Neural cell (in vitro differentiated cells): Measurements from ENCODE around the gene ACTG2. TPM values are rescaled to one million over a fixed set of nuclear protein-coding genes. Genes with fewer than 3 reads are reported as not detected.

ENCODE experiments used
- H2AFZ ChIP-seq: fragments of 200-600, 300-800 bp; sonication (generic), shearing (Covaris generic); 2 replicates; pipeline ENCODE4 v1.6.0; 2014; ENCODE audit warnings: low read depth, mild to moderate bottlenecking, antibody characterized with exemption, low read length, moderate library complexity
- H3F3A ChIP-seq: fragments of 200-600 bp; shearing (Covaris generic); 2 replicates; pipeline ENCODE4 v1.6.1; 2016; ENCODE audit warnings: mild to moderate bottlenecking, moderate library complexity, mixed read lengths, antibody characterized with exemption, low read length; ENCODE audit not compliant: insufficient read depth, poor library complexity, severe bottlenecking
- H3K27ac ChIP-seq: fragments of 200-600, 300-800 bp; sonication (generic), shearing (Covaris generic); 2 replicates; pipeline ENCODE4 v1.5.1; 2014; ENCODE audit warnings: mild to moderate bottlenecking, low read length, moderate library complexity
- H3K27me3 ChIP-seq: fragments of 300-800, 200-600 bp; sonication (generic), shearing (Covaris generic); 2 replicates; pipeline ENCODE4 v1.6.0; 2014; ENCODE audit warnings: mild to moderate bottlenecking, low read depth, low read length, moderate library complexity; ENCODE audit not compliant: insufficient read depth
- H3K36me3 ChIP-seq: fragments of 300-800, 200-600 bp; sonication (generic), shearing (Covaris generic); 2 replicates; pipeline ENCODE4 v1.5.1; 2014; ENCODE audit warnings: mild to moderate bottlenecking, antibody characterized with exemption, low read length, moderate library complexity; ENCODE audit not compliant: insufficient read depth
- H3K4me2 ChIP-seq: fragments of 300-800, 200-600 bp; sonication (generic), shearing (Covaris generic); 2 replicates; pipeline ENCODE4 v1.6.0; 2014; ENCODE audit warnings: mild to moderate bottlenecking, low read length
- H3K4me3 ChIP-seq: fragments of 300-800, 200-600 bp; sonication (generic), shearing (Covaris generic); 2 replicates; pipeline ENCODE4 v1.5.1; 2014; ENCODE audit warnings: mild to moderate bottlenecking, low read length, moderate library complexity
- H3K79me2 ChIP-seq: fragments of 200-600 bp; shearing (Covaris generic); replicated peaks from 2 replicates; pipeline ENCODE4 v1.6.0; 2014; ENCODE audit warnings: mild to moderate bottlenecking, low read length, moderate library complexity; ENCODE audit not compliant: insufficient read depth
- H3K9ac ChIP-seq: fragments of 300-800, 200-600 bp; sonication (generic), shearing (Covaris generic); 2 replicates; pipeline ENCODE4 v1.6.1; 2016; ENCODE audit warnings: mild to moderate bottlenecking, low read length, mixed read lengths
- H3K9me2 ChIP-seq: fragments of 200-600 bp; shearing (Covaris generic); 2 replicates; pipeline ENCODE4 v1.6.1; 2016; ENCODE audit warnings: mild to moderate bottlenecking, low read length, mixed read lengths; ENCODE audit not compliant: insufficient read depth
- H3K9me3 ChIP-seq: fragments of 200-600, 300-800 bp; sonication (generic), shearing (Covaris generic); 2 replicates; pipeline ENCODE4 v1.6.1; 2016; ENCODE audit warnings: mild to moderate bottlenecking, mixed run types, low read length, moderate library complexity, mixed read lengths
- H4K20me1 ChIP-seq: fragments of 200-600 bp; shearing (Covaris generic); 2 replicates; pipeline ENCODE4 v1.6.1; 2016; ENCODE audit warnings: mild to moderate bottlenecking, mixed run types; ENCODE audit not compliant: insufficient read depth
- EP300 ChIP-seq: fragments of 450-650 bp; conservative IDR thresholded peaks from 2 replicates; pipeline ENCODE4 v1.6.1; 2014; ENCODE audit warnings: antibody characterized with exemption, mild to moderate bottlenecking, moderate library complexity; ENCODE audit not compliant: poor library complexity, severe bottlenecking
- EZH2 ChIP-seq: fragments of 200-600, 300-800 bp; shearing (Covaris generic), sonication (generic); IDR thresholded peaks from 2 replicates; pipeline ENCODE4 v1.6.1; 2014; ENCODE audit warnings: antibody characterized with exemption, low read length, borderline replicate concordance, mild to moderate bottlenecking; ENCODE audit not compliant: insufficient read depth, poor library complexity, severe bottlenecking
- MXI1 ChIP-seq: fragments of 450-650 bp; conservative IDR thresholded peaks from 2 replicates; pipeline ENCODE4 v1.6.1; 2014; ENCODE audit warnings: antibody characterized with exemption, mild to moderate bottlenecking; ENCODE audit not compliant: poor library complexity, severe bottlenecking
- POLR2AphosphoS5 ChIP-seq: IDR thresholded peaks from 2 replicates; pipeline ENCODE4 v1.6.1; 2012
- RAD21 ChIP-seq: fragments of 450-650 bp; conservative IDR thresholded peaks from 2 replicates; pipeline ENCODE4 v1.6.1; 2014; ENCODE audit warnings: antibody characterized with exemption, mild to moderate bottlenecking, moderate library complexity
- SMC3 ChIP-seq: fragments of 450-650 bp; conservative IDR thresholded peaks from 2 replicates; pipeline ENCODE4 v1.6.1; 2014; ENCODE audit warnings: antibody characterized with exemption, mild to moderate bottlenecking, moderate library complexity; ENCODE audit not compliant: poor library complexity
- TAF1 ChIP-seq: IDR thresholded peaks from 2 replicates; pipeline ENCODE4 v1.6.1; 2012; ENCODE audit warnings: low read depth
- polyA plus RNA-seq: library from polyadenylated mRNA; depleted of rRNA; stranded (reverse); fragments of >200 nt; gene quantifications from 2 replicates; pipeline ENCODE4 v1.2.3, GENCODE V29; 2014
- TF ChIP-seq, protein P1 (sequence below): IDR thresholded peaks from 2 replicates; pipeline ENCODE4 v1.6.1; 2012; ENCODE audit warnings: borderline replicate concordance
- TF ChIP-seq, protein P2 (sequence below): fragments of 450-650 bp; IDR thresholded peaks from 2 replicates; pipeline ENCODE4 v1.5.1; 2014; ENCODE audit warnings: antibody characterized with exemption, mild to moderate bottlenecking, moderate library complexity; ENCODE audit not compliant: poor library complexity, severe bottlenecking

ACTG2 gene
- polyA plus RNA-seq, 1 donor from 2014 or later = 0.67 TPM

DNA sequence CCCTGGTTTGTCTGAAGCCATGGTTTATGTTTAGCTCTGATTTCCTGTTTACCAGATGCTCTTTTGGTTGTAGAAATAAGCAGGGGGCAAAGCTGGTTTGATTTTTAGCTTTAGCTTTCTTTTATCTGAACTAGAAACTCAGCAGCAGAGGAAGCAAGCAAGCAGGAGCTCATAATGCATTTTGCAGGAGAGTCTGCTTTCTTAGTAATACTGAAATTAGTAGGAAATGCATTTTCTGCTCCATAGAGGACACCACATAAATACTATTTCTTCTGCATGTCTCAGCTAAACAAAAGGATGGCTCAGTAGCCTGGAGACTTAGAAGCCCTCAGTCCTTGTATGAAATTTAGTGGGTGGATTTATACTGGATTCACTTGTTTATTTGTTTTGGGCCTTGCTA lies 57.0 kb downstream of the ACTG2 start:
- Histone ChIP-seq H3K4me3 (no peak overlapping the region), H4K20me1 (no peaks in the 10 kb centered on the region), H3K27me3 (no peaks in the 10 kb centered on the region), H3F3A (no peaks in the 10 kb centered on the region), H3K9me2 (no peaks in the 10 kb centered on the region), H3K9ac (no peak overlapping the region), H2AFZ (no peak overlapping the region), H3K36me3 (peaks cover 15% of the 10 kb centered on the region), H3K79me2 (no peaks in the 10 kb centered on the region), H3K4me2 (no peak overlapping the region), H3K27ac (no peak overlapping the region), H3K9me3 (no peaks in the 10 kb centered on the region)
- TF ChIP-seq, protein P1, sequence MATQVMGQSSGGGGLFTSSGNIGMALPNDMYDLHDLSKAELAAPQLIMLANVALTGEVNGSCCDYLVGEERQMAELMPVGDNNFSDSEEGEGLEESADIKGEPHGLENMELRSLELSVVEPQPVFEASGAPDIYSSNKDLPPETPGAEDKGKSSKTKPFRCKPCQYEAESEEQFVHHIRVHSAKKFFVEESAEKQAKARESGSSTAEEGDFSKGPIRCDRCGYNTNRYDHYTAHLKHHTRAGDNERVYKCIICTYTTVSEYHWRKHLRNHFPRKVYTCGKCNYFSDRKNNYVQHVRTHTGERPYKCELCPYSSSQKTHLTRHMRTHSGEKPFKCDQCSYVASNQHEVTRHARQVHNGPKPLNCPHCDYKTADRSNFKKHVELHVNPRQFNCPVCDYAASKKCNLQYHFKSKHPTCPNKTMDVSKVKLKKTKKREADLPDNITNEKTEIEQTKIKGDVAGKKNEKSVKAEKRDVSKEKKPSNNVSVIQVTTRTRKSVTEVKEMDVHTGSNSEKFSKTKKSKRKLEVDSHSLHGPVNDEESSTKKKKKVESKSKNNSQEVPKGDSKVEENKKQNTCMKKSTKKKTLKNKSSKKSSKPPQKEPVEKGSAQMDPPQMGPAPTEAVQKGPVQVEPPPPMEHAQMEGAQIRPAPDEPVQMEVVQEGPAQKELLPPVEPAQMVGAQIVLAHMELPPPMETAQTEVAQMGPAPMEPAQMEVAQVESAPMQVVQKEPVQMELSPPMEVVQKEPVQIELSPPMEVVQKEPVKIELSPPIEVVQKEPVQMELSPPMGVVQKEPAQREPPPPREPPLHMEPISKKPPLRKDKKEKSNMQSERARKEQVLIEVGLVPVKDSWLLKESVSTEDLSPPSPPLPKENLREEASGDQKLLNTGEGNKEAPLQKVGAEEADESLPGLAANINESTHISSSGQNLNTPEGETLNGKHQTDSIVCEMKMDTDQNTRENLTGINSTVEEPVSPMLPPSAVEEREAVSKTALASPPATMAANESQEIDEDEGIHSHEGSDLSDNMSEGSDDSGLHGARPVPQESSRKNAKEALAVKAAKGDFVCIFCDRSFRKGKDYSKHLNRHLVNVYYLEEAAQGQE = no peak
- TF ChIP-seq RAD21 (no peak), TAF1 (no peak), SMC3 (no peak), MXI1 (no peak), EP300 (no peak)
- TF ChIP-seq, protein P2, sequence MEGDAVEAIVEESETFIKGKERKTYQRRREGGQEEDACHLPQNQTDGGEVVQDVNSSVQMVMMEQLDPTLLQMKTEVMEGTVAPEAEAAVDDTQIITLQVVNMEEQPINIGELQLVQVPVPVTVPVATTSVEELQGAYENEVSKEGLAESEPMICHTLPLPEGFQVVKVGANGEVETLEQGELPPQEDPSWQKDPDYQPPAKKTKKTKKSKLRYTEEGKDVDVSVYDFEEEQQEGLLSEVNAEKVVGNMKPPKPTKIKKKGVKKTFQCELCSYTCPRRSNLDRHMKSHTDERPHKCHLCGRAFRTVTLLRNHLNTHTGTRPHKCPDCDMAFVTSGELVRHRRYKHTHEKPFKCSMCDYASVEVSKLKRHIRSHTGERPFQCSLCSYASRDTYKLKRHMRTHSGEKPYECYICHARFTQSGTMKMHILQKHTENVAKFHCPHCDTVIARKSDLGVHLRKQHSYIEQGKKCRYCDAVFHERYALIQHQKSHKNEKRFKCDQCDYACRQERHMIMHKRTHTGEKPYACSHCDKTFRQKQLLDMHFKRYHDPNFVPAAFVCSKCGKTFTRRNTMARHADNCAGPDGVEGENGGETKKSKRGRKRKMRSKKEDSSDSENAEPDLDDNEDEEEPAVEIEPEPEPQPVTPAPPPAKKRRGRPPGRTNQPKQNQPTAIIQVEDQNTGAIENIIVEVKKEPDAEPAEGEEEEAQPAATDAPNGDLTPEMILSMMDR = no peak

DNA sequence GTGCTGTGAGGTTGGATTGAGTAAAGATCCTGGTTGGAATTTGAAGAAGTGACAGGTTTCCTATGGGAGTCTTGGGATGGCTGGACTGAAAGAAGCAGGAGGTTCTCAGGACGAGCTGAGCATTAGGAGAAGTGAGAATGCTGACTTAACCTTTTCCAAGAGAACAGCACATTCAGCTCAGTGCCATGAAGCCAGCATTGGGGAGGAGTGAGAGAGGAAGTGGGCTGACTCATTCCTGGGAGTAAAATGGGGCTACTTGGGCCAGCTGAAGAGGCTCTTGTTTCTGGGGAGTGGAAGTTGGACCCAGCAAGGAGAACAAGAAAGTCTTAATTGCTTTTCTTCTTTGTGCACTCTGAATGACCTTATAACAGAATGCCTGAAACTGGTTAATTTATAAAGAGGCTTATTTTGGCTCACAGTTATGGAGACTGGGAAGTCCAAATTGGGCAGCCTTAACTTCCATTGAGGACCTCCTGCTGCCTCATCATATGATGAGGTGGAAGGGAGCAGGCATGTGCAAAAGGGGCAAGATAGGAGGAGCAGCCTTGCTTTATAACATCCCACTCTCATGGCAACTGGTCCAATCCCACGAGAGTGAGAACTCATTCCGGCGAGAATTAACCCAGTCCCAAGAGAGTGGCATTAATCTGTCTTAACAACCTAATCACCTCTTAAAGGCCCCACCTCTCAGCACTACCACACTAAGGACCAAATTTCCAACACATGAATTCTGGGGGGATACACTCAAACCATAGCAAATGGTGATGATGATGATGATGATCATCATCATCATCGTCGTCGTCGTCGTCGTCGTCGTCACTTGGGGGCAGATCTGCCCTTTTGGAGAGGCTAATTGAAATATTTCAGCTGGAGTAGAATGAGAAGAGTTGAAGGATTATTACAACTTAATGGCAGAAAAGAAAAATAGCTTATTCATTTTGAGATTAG lies 60.0 kb downstream of the ACTG2 start:
- no peak overlapping the region for H3K9ac ChIP-seq
- no peak overlapping the region for H3K27ac ChIP-seq
- H2AFZ ChIP-seq = no peak overlapping the region
- no peak overlapping the region for H3K4me2 ChIP-seq
- no peaks in the 10 kb centered on the region for H3K79me2 ChIP-seq
- H3K9me2 ChIP-seq = no peaks in the 10 kb centered on the region
- no peak overlapping the region for H3K4me3 ChIP-seq
- no peaks in the 10 kb centered on the region for H3F3A ChIP-seq
- TF ChIP-seq, protein P2 = no peak
- TF ChIP-seq, protein P1 = no peak
- no peak for TF ChIP-seq RAD21
- TF ChIP-seq POLR2AphosphoS5 = no peak
- no peak for TF ChIP-seq TAF1
- no peak for TF ChIP-seq MXI1
- TF ChIP-seq EP300 = no peak
- no peak for TF ChIP-seq EZH2
- TF ChIP-seq SMC3 = no peak
- peaks cover 15% of the 10 kb centered on the region for H3K36me3 ChIP-seq
- no peaks in the 10 kb centered on the region for H3K9me3 ChIP-seq
- H3K27me3 ChIP-seq = no peaks in the 10 kb centered on the region
- H4K20me1 ChIP-seq = no peaks in the 10 kb centered on the region
